Measurements from ENCODE around the gene NRG4.

NRG4 gene

GRCh38 chr15:75945953-75946352 lies 66.3 kb downstream of the NRG4 start:
- H3K4me2 ChIP-seq (ENCODE audit: low read length): no peak overlapping the region
- no peaks in the 10 kb centered on the region for H3K4me1 ChIP-seq (ENCODE audit: control insufficient read depth, low read depth, low read length)
- no peak overlapping the region for H4K8ac ChIP-seq (ENCODE audit: low read depth, low read length)
- no peak overlapping the region for H3K9ac ChIP-seq (ENCODE audit: low read length)
- no CpG with 5 or more reads among the region's 4 CpGs for WGBS (ENCODE audit: extremely low coverage, insufficient coverage, low lambda C conversion rate)
- no peak overlapping the region for H3K27ac ChIP-seq (ENCODE audit: low read depth, low read length)
- no peak overlapping the region for H2BK5ac ChIP-seq (ENCODE audit: low read length)
- no peaks in the 10 kb centered on the region for H3K36me3 ChIP-seq (ENCODE audit: control insufficient read depth, insufficient read depth, low read length)
- no peak overlapping the region for H4K5ac ChIP-seq (ENCODE audit: low read length)
- no peak overlapping the region for H3K23ac ChIP-seq (ENCODE audit: low read length)
- no peaks in the 10 kb centered on the region for H3K79me2 ChIP-seq (ENCODE audit: control insufficient read depth, insufficient read depth, low read length)
- H3K56ac ChIP-seq (ENCODE audit: low read length): no peak overlapping the region
- no peak overlapping the region for H2BK15ac ChIP-seq (replicated peaks; ENCODE audit: low read depth)
- no peak overlapping the region for H3K4ac ChIP-seq (ENCODE audit: low read depth, low read length)
- H3K4me3 ChIP-seq (ENCODE audit: low read length): no peak overlapping the region
- no peaks in the 10 kb centered on the region for H3K27me3 ChIP-seq (ENCODE audit: insufficient read depth, low read length, poor library complexity)
- no peak overlapping the region for H2BK120ac ChIP-seq (ENCODE audit: low read depth, low read length)
- H3K18ac ChIP-seq (ENCODE audit: low read length): no peak overlapping the region
- H3K79me1 ChIP-seq (ENCODE audit: low read length): no peaks in the 10 kb centered on the region
- H2AK5ac ChIP-seq (ENCODE audit: low read length): no peak overlapping the region
- no peak for DNase-seq

- no CpG with 5 or more reads among the region's 1 CpG for WGBS (ENCODE audit: extremely low coverage, insufficient coverage, low lambda C conversion rate)
- Histone ChIP-seq H2BK5ac (ENCODE audit: low read length) (no peak overlapping the region), H3K27ac (ENCODE audit: low read depth, low read length) (no peak overlapping the region), H3K9ac (ENCODE audit: low read length) (no peak overlapping the region), H3K4me3 (ENCODE audit: low read length) (no peak overlapping the region), H3K23ac (ENCODE audit: low read length) (no peak overlapping the region), H3K36me3 (ENCODE audit: control insufficient read depth, insufficient read depth, low read length) (no peaks in the 10 kb centered on the region), H2BK120ac (ENCODE audit: low read depth, low read length) (no peak overlapping the region), H3K56ac (ENCODE audit: low read length) (no peak overlapping the region), H2BK15ac (replicated peaks; ENCODE audit: low read depth) (no peak overlapping the region), H3K4ac (ENCODE audit: low read depth, low read length) (no peak overlapping the region), H3K27me3 (ENCODE audit: insufficient read depth, low read length, poor library complexity) (no peaks in the 10 kb centered on the region), H3K4me1 (ENCODE audit: control insufficient read depth, low read depth, low read length) (no peaks in the 10 kb centered on the region), H3K4me2 (ENCODE audit: low read length) (no peak overlapping the region), H4K5ac (ENCODE audit: low read length) (no peak overlapping the region), H3K18ac (ENCODE audit: low read length) (no peak overlapping the region), H3K79me1 (ENCODE audit: low read length) (no peaks in the 10 kb centered on the region), H3K79me2 (ENCODE audit: control insufficient read depth, insufficient read depth, low read length) (no peaks in the 10 kb centered on the region), H4K8ac (ENCODE audit: low read depth, low read length) (no peak overlapping the region), H2AK5ac (ENCODE audit: low read length) (no peak overlapping the region)
- no peak for DNase-seq
Observed at GRCh38 chr15:75943713-75944215, 68.5 kb downstream of the NRG4 start.

- H3K9ac ChIP-seq (ENCODE audit: low read length): no peak overlapping the region
- no peaks in the 10 kb centered on the region for H3K36me3 ChIP-seq (ENCODE audit: control insufficient read depth, insufficient read depth, low read length)
- no peaks in the 10 kb centered on the region for H3K4me1 ChIP-seq (ENCODE audit: control insufficient read depth, low read depth, low read length)
- no peak overlapping the region for H4K8ac ChIP-seq (ENCODE audit: low read depth, low read length)
- no peak overlapping the region for H2BK15ac ChIP-seq (replicated peaks; ENCODE audit: low read depth)
- no peak overlapping the region for H2BK5ac ChIP-seq (ENCODE audit: low read length)
- DNase-seq: no peak
- no peak overlapping the region for H3K27ac ChIP-seq (ENCODE audit: low read depth, low read length)
- H3K23ac ChIP-seq (ENCODE audit: low read length): no peak overlapping the region
- H3K56ac ChIP-seq (ENCODE audit: low read length): no peak overlapping the region
- no peak overlapping the region for H3K4ac ChIP-seq (ENCODE audit: low read depth, low read length)
- H3K4me3 ChIP-seq (ENCODE audit: low read length): no peak overlapping the region
- H2BK120ac ChIP-seq (ENCODE audit: low read depth, low read length): no peak overlapping the region
- H3K4me2 ChIP-seq (ENCODE audit: low read length): no peak overlapping the region
- WGBS (ENCODE audit: extremely low coverage, insufficient coverage, low lambda C conversion rate): no CpG with 5 or more reads among the region's 5 CpGs
- no peak overlapping the region for H4K5ac ChIP-seq (ENCODE audit: low read length)
- H3K79me1 ChIP-seq (ENCODE audit: low read length): no peaks in the 10 kb centered on the region
- no peaks in the 10 kb centered on the region for H3K79me2 ChIP-seq (ENCODE audit: control insufficient read depth, insufficient read depth, low read length)
- no peak overlapping the region for H3K18ac ChIP-seq (ENCODE audit: low read length)
- no peak overlapping the region for H2AK5ac ChIP-seq (ENCODE audit: low read length)
- H3K27me3 ChIP-seq (ENCODE audit: insufficient read depth, low read length, poor library complexity): no peaks in the 10 kb centered on the region
Observed at GRCh38 chr15:75943246-75943645, 69.0 kb downstream of the NRG4 start.

GRCh38 chr15:75942464-75942863 lies 69.8 kb downstream of the NRG4 start:
- H3K4me3 ChIP-seq (ENCODE audit: low read length): no peak overlapping the region
- no peak overlapping the region for H3K4me2 ChIP-seq (ENCODE audit: low read length)
- H3K27me3 ChIP-seq (ENCODE audit: insufficient read depth, low read length, poor library complexity): no peaks in the 10 kb centered on the region
- H2BK15ac ChIP-seq (replicated peaks; ENCODE audit: low read depth): no peak overlapping the region
- no peak for DNase-seq
- WGBS (ENCODE audit: extremely low coverage, insufficient coverage, low lambda C conversion rate): no CpG with 5 or more reads among the region's 3 CpGs
- H4K5ac ChIP-seq (ENCODE audit: low read length): no peak overlapping the region
- H3K18ac ChIP-seq (ENCODE audit: low read length): no peak overlapping the region
- H3K79me1 ChIP-seq (ENCODE audit: low read length): no peaks in the 10 kb centered on the region
- no peaks in the 10 kb centered on the region for H3K79me2 ChIP-seq (ENCODE audit: control insufficient read depth, insufficient read depth, low read length)
- H3K9ac ChIP-seq (ENCODE audit: low read length): no peak overlapping the region
- H2AK5ac ChIP-seq (ENCODE audit: low read length): no peak overlapping the region
- no peak overlapping the region for H2BK5ac ChIP-seq (ENCODE audit: low read length)
- no peaks in the 10 kb centered on the region for H3K4me1 ChIP-seq (ENCODE audit: control insufficient read depth, low read depth, low read length)
- H3K56ac ChIP-seq (ENCODE audit: low read length): no peak overlapping the region
- no peak overlapping the region for H3K27ac ChIP-seq (ENCODE audit: low read depth, low read length)
- no peak overlapping the region for H3K4ac ChIP-seq (ENCODE audit: low read depth, low read length)
- no peaks in the 10 kb centered on the region for H3K36me3 ChIP-seq (ENCODE audit: control insufficient read depth, insufficient read depth, low read length)
- H3K23ac ChIP-seq (ENCODE audit: low read length): no peak overlapping the region
- H2BK120ac ChIP-seq (ENCODE audit: low read depth, low read length): no peak overlapping the region
- no peak overlapping the region for H4K8ac ChIP-seq (ENCODE audit: low read depth, low read length)

- no peak overlapping the region for H3K9ac ChIP-seq (ENCODE audit: low read length)
- no peak overlapping the region for H2BK5ac ChIP-seq (ENCODE audit: low read length)
- no peak for DNase-seq
- no peak overlapping the region for H3K23ac ChIP-seq (ENCODE audit: low read length)
- WGBS (ENCODE audit: extremely low coverage, insufficient coverage, low lambda C conversion rate): no CpG with 5 or more reads among the region's 2 CpGs
- no peaks in the 10 kb centered on the region for H3K27me3 ChIP-seq (ENCODE audit: insufficient read depth, low read length, poor library complexity)
- H3K4me2 ChIP-seq (ENCODE audit: low read length): no peak overlapping the region
- no peak overlapping the region for H3K56ac ChIP-seq (ENCODE audit: low read length)
- H3K79me1 ChIP-seq (ENCODE audit: low read length): no peaks in the 10 kb centered on the region
- H3K4me1 ChIP-seq (ENCODE audit: control insufficient read depth, low read depth, low read length): peaks cover 12% of the 10 kb centered on the region
- no peak overlapping the region for H3K4me3 ChIP-seq (ENCODE audit: low read length)
- H3K18ac ChIP-seq (ENCODE audit: low read length): no peak overlapping the region
- H2BK15ac ChIP-seq (replicated peaks; ENCODE audit: low read depth): no peak overlapping the region
- no peak overlapping the region for H4K5ac ChIP-seq (ENCODE audit: low read length)
- no peak overlapping the region for H3K27ac ChIP-seq (ENCODE audit: low read depth, low read length)
- no peaks in the 10 kb centered on the region for H3K79me2 ChIP-seq (ENCODE audit: control insufficient read depth, insufficient read depth, low read length)
- no peak overlapping the region for H3K4ac ChIP-seq (ENCODE audit: low read depth, low read length)
- H2AK5ac ChIP-seq (ENCODE audit: low read length): no peak overlapping the region
- no peak overlapping the region for H2BK120ac ChIP-seq (ENCODE audit: low read depth, low read length)
- peaks cover 2% of the 10 kb centered on the region for H3K36me3 ChIP-seq (ENCODE audit: control insufficient read depth, insufficient read depth, low read length)
- H4K8ac ChIP-seq (ENCODE audit: low read depth, low read length): no peak overlapping the region
Observed at GRCh38 chr15:75930866-75931265, 81.4 kb downstream of the NRG4 start.

- Histone ChIP-seq H3K9ac (ENCODE audit: low read length) (no peak overlapping the region), H3K4ac (ENCODE audit: low read depth, low read length) (no peak overlapping the region), H4K8ac (ENCODE audit: low read depth, low read length) (no peak overlapping the region), H3K4me2 (ENCODE audit: low read length) (no peak overlapping the region), H3K36me3 (ENCODE audit: control insufficient read depth, insufficient read depth, low read length) (peaks cover 2% of the 10 kb centered on the region), H3K27me3 (ENCODE audit: insufficient read depth, low read length, poor library complexity) (no peaks in the 10 kb centered on the region), H3K4me1 (ENCODE audit: control insufficient read depth, low read depth, low read length) (peaks cover 17% of the 10 kb centered on the region), H3K79me2 (ENCODE audit: control insufficient read depth, insufficient read depth, low read length) (no peaks in the 10 kb centered on the region), H3K4me3 (ENCODE audit: low read length) (no peak overlapping the region), H3K23ac (ENCODE audit: low read length) (no peak overlapping the region), H2BK15ac (replicated peaks; ENCODE audit: low read depth) (no peak overlapping the region), H4K5ac (ENCODE audit: low read length) (no peak overlapping the region), H2AK5ac (ENCODE audit: low read length) (no peak overlapping the region), H2BK120ac (ENCODE audit: low read depth, low read length) (no peak overlapping the region), H3K56ac (ENCODE audit: low read length) (no peak overlapping the region), H2BK5ac (ENCODE audit: low read length) (no peak overlapping the region), H3K18ac (ENCODE audit: low read length) (no peak overlapping the region), H3K79me1 (ENCODE audit: low read length) (no peaks in the 10 kb centered on the region), H3K27ac (ENCODE audit: low read depth, low read length) (no peak overlapping the region)
- WGBS (ENCODE audit: extremely low coverage, insufficient coverage, low lambda C conversion rate): 100% methylated on average over 1 of the region's 5 CpGs
- DNase-seq: no peak
Observed at GRCh38 chr15:75929799-75930565, 82.2 kb downstream of the NRG4 start.

Measured in mesendoderm (in vitro differentiated cells).